ENCODE data around the gene TGM3.

- TF ChIP-seq CTCF (IDR thresholded peaks at IDR 0.05 in 2 of 3, conservative IDR thresholded peaks at IDR 0.05 in 1 of 3; ENCODE audit: borderline replicate concordance in 1 of 3, insufficient read depth in 1 of 3, low read depth in 2 of 3, low read length in 2 of 3): no peak
- no peak for TF ChIP-seq ATF3 (IDR thresholded peaks at IDR 0.05)
- no peak for TF ChIP-seq POLR2A (IDR thresholded peaks at IDR 0.05; ENCODE audit: borderline replicate concordance, extremely low read depth, insufficient read depth, insufficient read length)
- TF ChIP-seq ZFX (IDR thresholded peaks at IDR 0.05): no peak
- no peak for TF ChIP-seq EZH2phosphoT487 (IDR thresholded peaks at IDR 0.05; ENCODE audit: borderline replicate concordance)
- no peak for TF ChIP-seq ZNF274 (IDR thresholded peaks at IDR 0.05; ENCODE audit: low read depth, low read length)
- no peak for TF ChIP-seq EZH2 (IDR thresholded peaks at IDR 0.05)
- TF ChIP-seq, protein P1, sequence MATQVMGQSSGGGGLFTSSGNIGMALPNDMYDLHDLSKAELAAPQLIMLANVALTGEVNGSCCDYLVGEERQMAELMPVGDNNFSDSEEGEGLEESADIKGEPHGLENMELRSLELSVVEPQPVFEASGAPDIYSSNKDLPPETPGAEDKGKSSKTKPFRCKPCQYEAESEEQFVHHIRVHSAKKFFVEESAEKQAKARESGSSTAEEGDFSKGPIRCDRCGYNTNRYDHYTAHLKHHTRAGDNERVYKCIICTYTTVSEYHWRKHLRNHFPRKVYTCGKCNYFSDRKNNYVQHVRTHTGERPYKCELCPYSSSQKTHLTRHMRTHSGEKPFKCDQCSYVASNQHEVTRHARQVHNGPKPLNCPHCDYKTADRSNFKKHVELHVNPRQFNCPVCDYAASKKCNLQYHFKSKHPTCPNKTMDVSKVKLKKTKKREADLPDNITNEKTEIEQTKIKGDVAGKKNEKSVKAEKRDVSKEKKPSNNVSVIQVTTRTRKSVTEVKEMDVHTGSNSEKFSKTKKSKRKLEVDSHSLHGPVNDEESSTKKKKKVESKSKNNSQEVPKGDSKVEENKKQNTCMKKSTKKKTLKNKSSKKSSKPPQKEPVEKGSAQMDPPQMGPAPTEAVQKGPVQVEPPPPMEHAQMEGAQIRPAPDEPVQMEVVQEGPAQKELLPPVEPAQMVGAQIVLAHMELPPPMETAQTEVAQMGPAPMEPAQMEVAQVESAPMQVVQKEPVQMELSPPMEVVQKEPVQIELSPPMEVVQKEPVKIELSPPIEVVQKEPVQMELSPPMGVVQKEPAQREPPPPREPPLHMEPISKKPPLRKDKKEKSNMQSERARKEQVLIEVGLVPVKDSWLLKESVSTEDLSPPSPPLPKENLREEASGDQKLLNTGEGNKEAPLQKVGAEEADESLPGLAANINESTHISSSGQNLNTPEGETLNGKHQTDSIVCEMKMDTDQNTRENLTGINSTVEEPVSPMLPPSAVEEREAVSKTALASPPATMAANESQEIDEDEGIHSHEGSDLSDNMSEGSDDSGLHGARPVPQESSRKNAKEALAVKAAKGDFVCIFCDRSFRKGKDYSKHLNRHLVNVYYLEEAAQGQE (IDR thresholded peaks at IDR 0.05; ENCODE audit: low read depth): no peak
- no peak for TF ChIP-seq POLR2AphosphoS5 (IDR thresholded peaks at IDR 0.05; ENCODE audit: low read depth, low read length)
- TF ChIP-seq SRF (IDR thresholded peaks at IDR 0.05; ENCODE audit: low read depth): no peak
Measured at GRCh38 chr20:2254333-2254732, 41.5 kb upstream of the TGM3 start.

Data from HCT116 (cell line).